ENCODE results near the gene TMEM11.

DNA sequence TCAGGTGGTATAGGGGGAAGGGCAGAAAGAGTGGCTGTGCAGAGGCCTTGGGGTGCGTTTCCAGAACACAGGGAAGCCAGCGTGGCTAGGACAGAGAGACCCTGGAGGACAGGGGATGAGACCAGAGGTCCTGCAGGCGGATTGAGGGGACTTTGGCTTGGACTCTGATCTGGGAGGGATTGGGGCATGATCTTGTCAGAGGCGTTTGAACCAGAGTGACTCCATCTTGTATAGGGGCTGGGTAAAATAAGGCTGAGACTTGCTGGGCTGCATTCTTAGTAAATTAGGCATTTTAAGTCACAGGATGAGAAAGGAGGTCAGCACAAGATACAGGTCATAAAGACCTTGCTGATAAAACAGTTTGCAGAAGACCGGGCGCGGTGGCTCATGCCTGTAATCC, 44.6 kb upstream of the TMEM11 start:
- TF ChIP-seq, protein P1, sequence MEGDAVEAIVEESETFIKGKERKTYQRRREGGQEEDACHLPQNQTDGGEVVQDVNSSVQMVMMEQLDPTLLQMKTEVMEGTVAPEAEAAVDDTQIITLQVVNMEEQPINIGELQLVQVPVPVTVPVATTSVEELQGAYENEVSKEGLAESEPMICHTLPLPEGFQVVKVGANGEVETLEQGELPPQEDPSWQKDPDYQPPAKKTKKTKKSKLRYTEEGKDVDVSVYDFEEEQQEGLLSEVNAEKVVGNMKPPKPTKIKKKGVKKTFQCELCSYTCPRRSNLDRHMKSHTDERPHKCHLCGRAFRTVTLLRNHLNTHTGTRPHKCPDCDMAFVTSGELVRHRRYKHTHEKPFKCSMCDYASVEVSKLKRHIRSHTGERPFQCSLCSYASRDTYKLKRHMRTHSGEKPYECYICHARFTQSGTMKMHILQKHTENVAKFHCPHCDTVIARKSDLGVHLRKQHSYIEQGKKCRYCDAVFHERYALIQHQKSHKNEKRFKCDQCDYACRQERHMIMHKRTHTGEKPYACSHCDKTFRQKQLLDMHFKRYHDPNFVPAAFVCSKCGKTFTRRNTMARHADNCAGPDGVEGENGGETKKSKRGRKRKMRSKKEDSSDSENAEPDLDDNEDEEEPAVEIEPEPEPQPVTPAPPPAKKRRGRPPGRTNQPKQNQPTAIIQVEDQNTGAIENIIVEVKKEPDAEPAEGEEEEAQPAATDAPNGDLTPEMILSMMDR (IDR thresholded peaks at IDR 0.05; ENCODE audit: insufficient read depth, low read depth, low read length) = no peak
- TF ChIP-seq EZH2 (IDR thresholded peaks at IDR 0.05; ENCODE audit: insufficient read depth, low read length) = no peak
